NB4 (cell line): ENCODE results near the gene CKS1B.
A peak's percentile ranks its signal among the peaks of the same experiment; 100 is the strongest.

Experiments
- DNase-seq: peaks from one replicate; pipeline ENCODE4 v3.0.0; 2010; ENCODE audit warnings: low read depth
- H3K4me3 ChIP-seq: one replicate; pipeline ENCODE4 v1.5.1; 2011; ENCODE audit warnings: mild to moderate bottlenecking, low read depth, low read length, moderate library complexity
- CTCF ChIP-seq: IDR thresholded peaks from one replicate; pipeline ENCODE4 v1.5.1; 2012; ENCODE audit warnings: low read depth, low read length
- MAX ChIP-seq: IDR thresholded peaks from 2 replicates; pipeline ENCODE4 v1.6.1; 2011; ENCODE audit warnings: low read depth, low read length
- MYC ChIP-seq: IDR thresholded peaks from 2 replicates; pipeline ENCODE4 v1.6.1; 2011; ENCODE audit warnings: low read depth, low read length
- POLR2A ChIP-seq: IDR thresholded peaks from 2 replicates; pipeline ENCODE4 v1.6.1; 2011; ENCODE audit warnings: mild to moderate bottlenecking; ENCODE audit not compliant: insufficient read length; ENCODE audit errors: extremely low read depth

The CKS1B gene

GRCh38 chr1:155003227-155003765, 28.8 kb downstream of the CKS1B start:
- TF ChIP-seq CTCF (no peak), MYC (no peak), MAX (no peak), POLR2A (no peak)
- peak; percentile 61 for DNase-seq
- peak overlapping the region; percentile 83 for H3K4me3 ChIP-seq

GRCh38 chr1:155003766-155004351, 29.4 kb downstream of the CKS1B start:
- DNase-seq = peak; percentile 80
- TF ChIP-seq MAX = no peak; the same call in 1 of the 2 replicates

GRCh38 chr1:155004352-155005075, 30.0 kb downstream of the CKS1B start:
- TF ChIP-seq POLR2A = no peak
- no peak for TF ChIP-seq CTCF
- no peak for DNase-seq
- H3K4me3 ChIP-seq = peak overlapping the region; percentile 83

More at GRCh38 chr1:155003766-155004351, 29.4 kb downstream of the CKS1B start:
- peak overlapping the region; percentile 83 for H3K4me3 ChIP-seq

GRCh38 chr1:155005076-155006011, 30.9 kb downstream of the CKS1B start:
- no peak overlapping the region for H3K4me3 ChIP-seq
- peak; percentile 25 for DNase-seq
- TF ChIP-seq CTCF (no peak), MAX (no peak), MYC (no peak), POLR2A (no peak)

- no peak overlapping the region for H3K4me3 ChIP-seq
- DNase-seq = peak; percentile 79
These were observed 32.2 kb downstream of the CKS1B start for GRCh38 chr1:155006601-155007101.

GRCh38 chr1:155007251-155007828, 32.9 kb downstream of the CKS1B start:
- no peak for TF ChIP-seq MYC
- DNase-seq = no peak
- peak overlapping the region; percentile 43 for H3K4me3 ChIP-seq

More at GRCh38 chr1:155006601-155007101, 32.2 kb downstream of the CKS1B start:
- TF ChIP-seq MYC = peak; percentile 19; the same call in 1 of the 2 replicates
- TF ChIP-seq POLR2A = no peak
